Measurements from ENCODE around the gene IARS2. TPM values are rescaled to one million over a fixed set of nuclear protein-coding genes. Genes with fewer than 3 reads are reported as not detected.

The IARS2 gene
- total RNA-seq, 1 experiment from 2014 or later = 73.9 TPM

DNA sequence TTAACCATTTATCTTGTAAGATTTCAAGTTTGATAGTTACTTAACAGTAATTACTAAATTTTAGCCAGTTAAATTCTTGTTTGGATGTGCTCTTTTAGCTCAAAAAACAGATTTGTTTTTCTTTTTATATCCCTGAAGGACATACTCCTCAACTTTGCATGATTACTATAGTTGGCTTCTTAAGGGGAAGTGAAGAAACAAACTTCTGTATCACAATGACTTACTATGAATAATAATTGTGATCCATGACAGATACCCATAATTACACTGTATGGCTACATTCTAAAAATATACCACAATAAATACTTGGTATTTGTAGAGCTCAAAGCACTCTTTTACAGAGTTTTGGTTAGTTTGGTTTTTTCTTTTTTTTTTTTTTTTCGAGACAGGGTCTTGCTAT, 55.8 kb downstream of the IARS2 start:
- CTCF ChIA-PET = no interaction called here
- H3K36me3 Mint-ChIP-seq = peaks cover 34% of the 10 kb centered on the region
- TF ChIP-seq IRF2 (CRISPR knock-in tag; IDR thresholded peaks at IDR 0.05; ENCODE audit: borderline replicate concordance, low read depth) (no peak), ELF4 (CRISPR knock-in tag; IDR thresholded peaks at IDR 0.05; ENCODE audit: low read depth) (no peak), ETV6 (CRISPR knock-in tag; IDR thresholded peaks at IDR 0.05) (no peak), ZNF263 (CRISPR knock-in tag; IDR thresholded peaks at IDR 0.05; ENCODE audit: low read depth) (no peak), ATF6 (CRISPR knock-in tag; IDR thresholded peaks at IDR 0.05) (no peak), SOX15 (CRISPR knock-in tag; IDR thresholded peaks at IDR 0.05) (no peak), ZNF423 (CRISPR knock-in tag; IDR thresholded peaks at IDR 0.05) (no peak), ZBTB21 (CRISPR knock-in tag; IDR thresholded peaks at IDR 0.05; ENCODE audit: borderline replicate concordance) (no peak), SP1 (CRISPR knock-in tag; conservative IDR thresholded peaks at IDR 0.05) (no peak), FOXK1 (CRISPR knock-in tag; IDR thresholded peaks at IDR 0.05) (no peak), ERG (CRISPR knock-in tag; IDR thresholded peaks at IDR 0.05) (no peak)
- TF ChIP-seq, protein P1, sequence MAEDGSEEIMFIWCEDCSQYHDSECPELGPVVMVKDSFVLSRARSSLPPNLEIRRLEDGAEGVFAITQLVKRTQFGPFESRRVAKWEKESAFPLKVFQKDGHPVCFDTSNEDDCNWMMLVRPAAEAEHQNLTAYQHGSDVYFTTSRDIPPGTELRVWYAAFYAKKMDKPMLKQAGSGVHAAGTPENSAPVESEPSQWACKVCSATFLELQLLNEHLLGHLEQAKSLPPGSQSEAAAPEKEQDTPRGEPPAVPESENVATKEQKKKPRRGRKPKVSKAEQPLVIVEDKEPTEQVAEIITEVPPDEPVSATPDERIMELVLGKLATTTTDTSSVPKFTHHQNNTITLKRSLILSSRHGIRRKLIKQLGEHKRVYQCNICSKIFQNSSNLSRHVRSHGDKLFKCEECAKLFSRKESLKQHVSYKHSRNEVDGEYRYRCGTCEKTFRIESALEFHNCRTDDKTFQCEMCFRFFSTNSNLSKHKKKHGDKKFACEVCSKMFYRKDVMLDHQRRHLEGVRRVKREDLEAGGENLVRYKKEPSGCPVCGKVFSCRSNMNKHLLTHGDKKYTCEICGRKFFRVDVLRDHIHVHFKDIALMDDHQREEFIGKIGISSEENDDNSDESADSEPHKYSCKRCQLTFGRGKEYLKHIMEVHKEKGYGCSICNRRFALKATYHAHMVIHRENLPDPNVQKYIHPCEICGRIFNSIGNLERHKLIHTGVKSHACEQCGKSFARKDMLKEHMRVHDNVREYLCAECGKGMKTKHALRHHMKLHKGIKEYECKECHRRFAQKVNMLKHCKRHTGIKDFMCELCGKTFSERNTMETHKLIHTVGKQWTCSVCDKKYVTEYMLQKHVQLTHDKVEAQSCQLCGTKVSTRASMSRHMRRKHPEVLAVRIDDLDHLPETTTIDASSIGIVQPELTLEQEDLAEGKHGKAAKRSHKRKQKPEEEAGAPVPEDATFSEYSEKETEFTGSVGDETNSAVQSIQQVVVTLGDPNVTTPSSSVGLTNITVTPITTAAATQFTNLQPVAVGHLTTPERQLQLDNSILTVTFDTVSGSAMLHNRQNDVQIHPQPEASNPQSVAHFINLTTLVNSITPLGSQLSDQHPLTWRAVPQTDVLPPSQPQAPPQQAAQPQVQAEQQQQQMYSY (CRISPR knock-in tag; IDR thresholded peaks at IDR 0.05) = no peak
- TF ChIP-seq, protein P2, sequence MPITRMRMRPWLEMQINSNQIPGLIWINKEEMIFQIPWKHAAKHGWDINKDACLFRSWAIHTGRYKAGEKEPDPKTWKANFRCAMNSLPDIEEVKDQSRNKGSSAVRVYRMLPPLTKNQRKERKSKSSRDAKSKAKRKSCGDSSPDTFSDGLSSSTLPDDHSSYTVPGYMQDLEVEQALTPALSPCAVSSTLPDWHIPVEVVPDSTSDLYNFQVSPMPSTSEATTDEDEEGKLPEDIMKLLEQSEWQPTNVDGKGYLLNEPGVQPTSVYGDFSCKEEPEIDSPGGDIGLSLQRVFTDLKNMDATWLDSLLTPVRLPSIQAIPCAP (CRISPR knock-in tag; IDR thresholded peaks at IDR 0.05) = no peak
- TF ChIP-seq, protein P3, sequence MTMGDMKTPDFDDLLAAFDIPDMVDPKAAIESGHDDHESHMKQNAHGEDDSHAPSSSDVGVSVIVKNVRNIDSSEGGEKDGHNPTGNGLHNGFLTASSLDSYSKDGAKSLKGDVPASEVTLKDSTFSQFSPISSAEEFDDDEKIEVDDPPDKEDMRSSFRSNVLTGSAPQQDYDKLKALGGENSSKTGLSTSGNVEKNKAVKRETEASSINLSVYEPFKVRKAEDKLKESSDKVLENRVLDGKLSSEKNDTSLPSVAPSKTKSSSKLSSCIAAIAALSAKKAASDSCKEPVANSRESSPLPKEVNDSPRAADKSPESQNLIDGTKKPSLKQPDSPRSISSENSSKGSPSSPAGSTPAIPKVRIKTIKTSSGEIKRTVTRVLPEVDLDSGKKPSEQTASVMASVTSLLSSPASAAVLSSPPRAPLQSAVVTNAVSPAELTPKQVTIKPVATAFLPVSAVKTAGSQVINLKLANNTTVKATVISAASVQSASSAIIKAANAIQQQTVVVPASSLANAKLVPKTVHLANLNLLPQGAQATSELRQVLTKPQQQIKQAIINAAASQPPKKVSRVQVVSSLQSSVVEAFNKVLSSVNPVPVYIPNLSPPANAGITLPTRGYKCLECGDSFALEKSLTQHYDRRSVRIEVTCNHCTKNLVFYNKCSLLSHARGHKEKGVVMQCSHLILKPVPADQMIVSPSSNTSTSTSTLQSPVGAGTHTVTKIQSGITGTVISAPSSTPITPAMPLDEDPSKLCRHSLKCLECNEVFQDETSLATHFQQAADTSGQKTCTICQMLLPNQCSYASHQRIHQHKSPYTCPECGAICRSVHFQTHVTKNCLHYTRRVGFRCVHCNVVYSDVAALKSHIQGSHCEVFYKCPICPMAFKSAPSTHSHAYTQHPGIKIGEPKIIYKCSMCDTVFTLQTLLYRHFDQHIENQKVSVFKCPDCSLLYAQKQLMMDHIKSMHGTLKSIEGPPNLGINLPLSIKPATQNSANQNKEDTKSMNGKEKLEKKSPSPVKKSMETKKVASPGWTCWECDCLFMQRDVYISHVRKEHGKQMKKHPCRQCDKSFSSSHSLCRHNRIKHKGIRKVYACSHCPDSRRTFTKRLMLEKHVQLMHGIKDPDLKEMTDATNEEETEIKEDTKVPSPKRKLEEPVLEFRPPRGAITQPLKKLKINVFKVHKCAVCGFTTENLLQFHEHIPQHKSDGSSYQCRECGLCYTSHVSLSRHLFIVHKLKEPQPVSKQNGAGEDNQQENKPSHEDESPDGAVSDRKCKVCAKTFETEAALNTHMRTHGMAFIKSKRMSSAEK (CRISPR knock-in tag; IDR thresholded peaks at IDR 0.05; ENCODE audit: borderline replicate concordance) = no peak
- TF ChIP-seq, protein P4, sequence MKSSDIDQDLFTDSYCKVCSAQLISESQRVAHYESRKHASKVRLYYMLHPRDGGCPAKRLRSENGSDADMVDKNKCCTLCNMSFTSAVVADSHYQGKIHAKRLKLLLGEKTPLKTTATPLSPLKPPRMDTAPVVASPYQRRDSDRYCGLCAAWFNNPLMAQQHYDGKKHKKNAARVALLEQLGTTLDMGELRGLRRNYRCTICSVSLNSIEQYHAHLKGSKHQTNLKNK (CRISPR knock-in tag; IDR thresholded peaks at IDR 0.05) = no peak

More for the DNA sequence above, 55.8 kb downstream of the IARS2 start:
- no peaks in the 10 kb centered on the region for H3K4me1 Mint-ChIP-seq
- POLR2A ChIA-PET = no interaction called here
- DNase-seq (ENCODE audit: low spot score) (no peak), ATAC-seq (no peak)
- H3K4me3 Mint-ChIP-seq = no peak overlapping the region
- H3K27ac Mint-ChIP-seq = no peak overlapping the region
- no peaks in the 10 kb centered on the region for H3K27me3 Mint-ChIP-seq (ENCODE audit: low read depth)
- no peaks in the 10 kb centered on the region for H3K9me3 Mint-ChIP-seq

Measured in WTC11 (cell line).